Upper lobe of right lung (tissue), 1 donor: Measurements from ENCODE around the gene RIT1. TPM values are rescaled to one million over a fixed set of nuclear protein-coding genes. Genes with fewer than 3 reads are reported as not detected.
A peak's percentile ranks its signal among the peaks of the same experiment; 100 is the strongest.

Experiments
- ATAC-seq: fragments of 200-7000 bp; cut with Tn5 transposase; one replicate; pipeline ENCODE4 v1.9.1; 2020; ENCODE audit warnings: mild to moderate bottlenecking, moderate library complexity
- DNase-seq: peaks from one replicate; pipeline ENCODE4 v3.0.0-alpha.2; 2020
- H3K27ac ChIP-seq: fragments of 200-600 bp; one replicate; pipeline ENCODE4 v1.8.0; 2022
- H3K27me3 ChIP-seq: fragments of 200-600 bp; one replicate; pipeline ENCODE4 v1.8.0; 2022; ENCODE audit warnings: mild to moderate bottlenecking
- H3K36me3 ChIP-seq: fragments of 200-600 bp; one replicate; pipeline ENCODE4 v1.8.0; 2022
- H3K4me1 ChIP-seq: fragments of 200-600 bp; one replicate; pipeline ENCODE4 v1.8.0; 2022
- H3K4me3 ChIP-seq: fragments of 200-600 bp; one replicate; pipeline ENCODE4 v1.8.0; 2022; ENCODE audit warnings: mild to moderate bottlenecking
- H3K9me3 ChIP-seq: fragments of 200-600 bp; one replicate; pipeline ENCODE4 v1.8.0; 2022
- intact Hi-C: fragments of 100-400 bp; cut with DNase I; formaldehyde crosslinking; loops from one replicate; pipeline ENCODE4 v1.11.0; 2022
- total RNA-seq: library from RNA; stranded (reverse); fragmentation: NEBNext Ultra II Directional; extraction: Animal tissue kit (Norgen Biotek cat#: 25700); gene quantifications from one replicate; pipeline ENCODE4 v1.2.1, GENCODE V29; 2021
- TF ChIP-seq, protein P1 (sequence below): fragments of 200-600 bp; IDR thresholded peaks from one replicate; pipeline ENCODE4 v1.8.0; 2022; ENCODE audit warnings: antibody characterized with exemption
- donor health status: DM: no; HTN: yes; CAD: no; lungs with severe emphysema.

Gene RIT1
- total RNA-seq, 1 donor from 2014 or later: 49.9 TPM

DNA sequence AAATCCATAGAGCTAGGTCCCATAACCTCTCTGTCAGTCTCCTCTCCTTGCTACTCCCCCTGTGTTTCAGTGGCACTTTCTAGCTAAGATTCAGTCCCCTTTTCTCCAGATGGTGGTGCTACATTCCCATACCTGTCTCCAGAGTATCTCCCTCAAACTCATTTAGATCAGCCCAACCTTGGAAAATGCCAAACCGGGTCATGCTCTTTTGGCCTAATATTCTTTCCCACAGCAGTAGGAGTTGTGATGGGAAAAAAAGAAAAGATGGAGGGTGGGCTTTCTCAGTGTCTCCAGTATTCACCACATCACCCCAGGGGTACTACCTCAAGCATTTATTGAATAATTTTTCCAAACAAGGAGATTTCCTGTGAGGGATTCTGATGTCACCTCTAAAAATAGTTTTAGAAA is 27.1 kb upstream of the RIT1 start:
- intact Hi-C loops: no loop called here
- no peaks in the 10 kb centered on the region for H3K27me3 ChIP-seq
- no peaks in the 10 kb centered on the region for H3K9me3 ChIP-seq
- peaks cover 60% of the 10 kb centered on the region for H3K4me1 ChIP-seq
- DNase-seq (no peak), ATAC-seq (peak; percentile 21)
- H3K27ac ChIP-seq: no peak overlapping the region
- peaks cover 3% of the 10 kb centered on the region for H3K36me3 ChIP-seq
- TF ChIP-seq, protein P1, sequence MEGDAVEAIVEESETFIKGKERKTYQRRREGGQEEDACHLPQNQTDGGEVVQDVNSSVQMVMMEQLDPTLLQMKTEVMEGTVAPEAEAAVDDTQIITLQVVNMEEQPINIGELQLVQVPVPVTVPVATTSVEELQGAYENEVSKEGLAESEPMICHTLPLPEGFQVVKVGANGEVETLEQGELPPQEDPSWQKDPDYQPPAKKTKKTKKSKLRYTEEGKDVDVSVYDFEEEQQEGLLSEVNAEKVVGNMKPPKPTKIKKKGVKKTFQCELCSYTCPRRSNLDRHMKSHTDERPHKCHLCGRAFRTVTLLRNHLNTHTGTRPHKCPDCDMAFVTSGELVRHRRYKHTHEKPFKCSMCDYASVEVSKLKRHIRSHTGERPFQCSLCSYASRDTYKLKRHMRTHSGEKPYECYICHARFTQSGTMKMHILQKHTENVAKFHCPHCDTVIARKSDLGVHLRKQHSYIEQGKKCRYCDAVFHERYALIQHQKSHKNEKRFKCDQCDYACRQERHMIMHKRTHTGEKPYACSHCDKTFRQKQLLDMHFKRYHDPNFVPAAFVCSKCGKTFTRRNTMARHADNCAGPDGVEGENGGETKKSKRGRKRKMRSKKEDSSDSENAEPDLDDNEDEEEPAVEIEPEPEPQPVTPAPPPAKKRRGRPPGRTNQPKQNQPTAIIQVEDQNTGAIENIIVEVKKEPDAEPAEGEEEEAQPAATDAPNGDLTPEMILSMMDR: peak; percentile 64
- H3K4me3 ChIP-seq: no peak overlapping the region

DNA sequence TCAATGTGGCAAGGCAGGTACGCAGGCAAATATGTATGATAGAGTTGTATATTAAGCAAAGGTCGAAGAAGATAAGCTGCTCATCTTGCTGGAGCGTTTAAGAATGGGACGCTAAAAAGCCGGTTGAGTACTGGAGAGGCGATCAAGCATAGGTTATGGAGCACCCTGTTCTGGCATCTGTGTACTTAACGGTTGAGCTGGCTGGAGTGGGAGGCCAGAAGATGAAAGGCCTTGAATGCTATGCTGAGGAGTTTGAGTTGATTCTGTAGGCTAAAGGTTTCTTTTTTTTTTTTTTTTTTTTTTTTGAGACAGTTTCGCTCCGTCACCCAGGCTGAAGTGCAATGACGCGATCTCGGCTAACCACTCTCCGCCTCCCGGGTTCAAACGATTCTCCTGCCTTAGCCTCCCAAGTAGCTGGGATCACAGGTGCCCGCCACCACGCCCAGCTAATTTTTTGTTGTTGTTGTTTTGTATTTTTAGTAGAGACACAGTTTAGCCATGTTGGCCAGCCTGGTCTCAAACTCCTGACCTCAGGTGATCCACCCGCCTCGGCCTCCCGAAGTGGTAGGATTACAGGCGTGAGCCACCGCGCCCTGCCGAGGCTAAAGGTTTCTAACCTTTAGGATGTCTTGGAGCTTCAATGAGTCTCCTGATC is 23.9 kb upstream of the RIT1 start:
- H3K4me1 ChIP-seq: peaks cover 61% of the 10 kb centered on the region
- H3K36me3 ChIP-seq: peaks cover 34% of the 10 kb centered on the region
- intact Hi-C loops: no loop called here
- TF ChIP-seq, protein P1: no peak
- peak; percentile 7 for ATAC-seq
- no peaks in the 10 kb centered on the region for H3K27me3 ChIP-seq
- H3K27ac ChIP-seq: peak overlapping the region; percentile 94
- no peaks in the 10 kb centered on the region for H3K9me3 ChIP-seq
- DNase-seq: no peak
- H3K4me3 ChIP-seq: peak overlapping the region; percentile 91

- no peaks in the 10 kb centered on the region for H3K9me3 ChIP-seq
- peak within 1 kb of the TSS; percentile 91 for H3K4me3 ChIP-seq
- H3K4me1 ChIP-seq: peaks cover 54% of the 10 kb centered on the region
- intact Hi-C loops: no loop called here
- no peaks in the 10 kb centered on the region for H3K27me3 ChIP-seq
- DNase-seq (peak; percentile 96), ATAC-seq (peak; percentile 98)
- TF ChIP-seq, protein P1: peak; percentile 18
- H3K27ac ChIP-seq: peak within 1 kb of the TSS; percentile 94
- peaks cover 41% of the 10 kb centered on the region for H3K36me3 ChIP-seq
Measured at GRCh38 chr1:155934097-155934935, 23.2 kb upstream of the RIT1 start, which contains the start of gene KHDC4. Gene KHDC4 (minus strand): TSS chr1:155934413. CDS start chr1:155934373, 40 bp downstream.

DNA sequence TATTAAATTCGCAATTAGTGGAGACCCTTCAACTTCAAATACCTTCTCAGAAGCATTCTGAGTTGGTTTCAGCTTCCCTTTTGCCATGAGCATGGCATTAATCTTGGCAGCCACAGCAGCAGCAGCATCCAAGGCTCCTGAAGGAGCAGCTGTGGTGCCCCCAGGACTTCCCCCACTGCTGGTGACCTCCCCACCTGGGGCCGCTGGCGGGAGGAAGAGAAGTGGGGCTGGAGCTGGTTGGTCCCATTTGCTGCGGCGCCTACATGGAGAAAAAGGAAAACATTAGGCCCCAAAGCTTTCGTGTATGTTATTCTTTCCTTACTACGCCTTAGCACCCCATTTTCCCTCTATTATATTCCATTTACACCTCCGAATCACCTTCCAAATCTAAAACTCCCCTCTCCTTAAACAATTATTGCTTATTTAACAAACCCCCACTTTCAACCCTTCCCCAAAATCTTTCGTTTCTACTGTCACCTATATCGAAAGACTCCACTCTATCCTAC is 22.5 kb upstream of the RIT1 start:
- Histone ChIP-seq H3K9me3 (no peaks in the 10 kb centered on the region), H3K27me3 (no peaks in the 10 kb centered on the region), H3K27ac (peak overlapping the region; percentile 94), H3K4me3 (peak overlapping the region; percentile 91), H3K4me1 (peaks cover 48% of the 10 kb centered on the region), H3K36me3 (peaks cover 48% of the 10 kb centered on the region)
- DNase-seq (no peak), ATAC-seq (no peak)
- TF ChIP-seq, protein P1: no peak
- intact Hi-C loops: no loop called here

- intact Hi-C loops: no loop called here
- Histone ChIP-seq H3K27ac (no peak overlapping the region), H3K9me3 (no peaks in the 10 kb centered on the region), H3K36me3 (peaks cover 60% of the 10 kb centered on the region), H3K4me3 (peak overlapping the region; percentile 91), H3K27me3 (no peaks in the 10 kb centered on the region), H3K4me1 (peaks cover 42% of the 10 kb centered on the region)
- DNase-seq (no peak), ATAC-seq (no peak)
- TF ChIP-seq, protein P1: no peak
Measured at GRCh38 chr1:155932487-155932886, 21.3 kb upstream of the RIT1 start.
